Measurements from ENCODE around the gene HNRNPD.

HNRNPD gene

GRCh38 chr4:82354788-82355187 lies 19.0 kb downstream of the HNRNPD start:
- Histone ChIP-seq H3K27ac (ENCODE audit: extremely low read depth, low read depth, low read length) (no peak overlapping the region), H3K36me3 (ENCODE audit: control insufficient read depth in 2 of 2, insufficient read depth in 1 of 2, low read length in 2 of 2) (peaks cover 33 to 97% of the 10 kb centered on the region in 2 experiments), H3K9me3 (ENCODE audit: control insufficient read depth, insufficient read depth, low read depth, low read length) (no peaks in the 10 kb centered on the region), H3K4me3 (ENCODE audit: low read depth, low read length) (no peak overlapping the region), H3K4me1 (ENCODE audit: control insufficient read depth, insufficient read depth, low read length) (no peaks in the 10 kb centered on the region)
- CTCF ChIA-PET = interaction anchor here (0.6 to 1.8 kb wide), 3 partner anchors 11 to 75 kb away, joined by 3 to 5 read pairs (median 4); no protein-coding TSS in a partner anchor
- POLR2A ChIA-PET = interaction anchor here (0.8 kb wide), 1 partner anchor 74 kb away, joined by 3 read pairs; no protein-coding TSS in a partner anchor
- TF ChIP-seq ZNF529 (tag by site-specific recombination; IDR thresholded peaks at IDR 0.05; ENCODE audit: insufficient replicate concordance) (no peak), YY2 (tag by site-specific recombination; IDR thresholded peaks at IDR 0.05) (no peak), ZNF571 (tag by site-specific recombination; IDR thresholded peaks at IDR 0.05) (no peak), ZNF133 (tag by site-specific recombination; IDR thresholded peaks at IDR 0.05) (peak; percentile 60)
- TF ChIP-seq, protein P1, sequence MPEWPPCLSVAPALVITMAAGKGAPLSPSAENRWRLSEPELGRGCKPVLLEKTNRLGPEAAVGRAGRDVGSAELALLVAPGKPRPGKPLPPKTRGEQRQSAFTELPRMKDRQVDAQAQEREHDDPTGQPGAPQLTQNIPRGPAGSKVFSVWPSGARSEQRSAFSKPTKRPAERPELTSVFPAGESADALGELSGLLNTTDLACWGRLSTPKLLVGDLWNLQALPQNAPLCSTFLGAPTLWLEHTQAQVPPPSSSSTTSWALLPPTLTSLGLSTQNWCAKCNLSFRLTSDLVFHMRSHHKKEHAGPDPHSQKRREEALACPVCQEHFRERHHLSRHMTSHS (tag by site-specific recombination; IDR thresholded peaks at IDR 0.05) = no peak

- Histone ChIP-seq H3K9me3 (ENCODE audit: control insufficient read depth, insufficient read depth, low read depth, low read length) (no peaks in the 10 kb centered on the region), H3K4me3 (ENCODE audit: low read depth, low read length) (no peak overlapping the region), H3K4me1 (ENCODE audit: control insufficient read depth, insufficient read depth, low read length) (no peaks in the 10 kb centered on the region), H3K36me3 (ENCODE audit: control insufficient read depth in 2 of 2, insufficient read depth in 1 of 2, low read length in 2 of 2) (peaks cover 29 to 91% of the 10 kb centered on the region in 2 experiments), H3K27ac (ENCODE audit: extremely low read depth, low read depth, low read length) (no peak overlapping the region)
- CTCF ChIA-PET = interaction anchor here (1.6 kb wide), 1 partner anchor 8 kb away, joined by 5 read pairs; no protein-coding TSS in a partner anchor
- TF ChIP-seq ZNF529 (tag by site-specific recombination; IDR thresholded peaks at IDR 0.05; ENCODE audit: insufficient replicate concordance) (no peak), ZNF311 (tag by site-specific recombination; IDR thresholded peaks at IDR 0.05; ENCODE audit: borderline replicate concordance) (no peak), ZNF26 (tag by site-specific recombination; IDR thresholded peaks at IDR 0.05) (no peak), PRDM10 (tag by site-specific recombination; IDR thresholded peaks at IDR 0.05) (no peak)
- POLR2A ChIA-PET = interaction anchor here (0.9 kb wide), 1 partner anchor 9 kb away, joined by 3 read pairs; no protein-coding TSS in a partner anchor
Measured at GRCh38 chr4:82352825-82353366, 20.9 kb downstream of the HNRNPD start.

- H3K4me3 ChIP-seq (ENCODE audit: low read depth, low read length) = no peak overlapping the region
- no peaks in the 10 kb centered on the region for H3K9me3 ChIP-seq (ENCODE audit: control insufficient read depth, insufficient read depth, low read depth, low read length)
- CTCF ChIA-PET = interaction anchor here (1.6 kb wide), 1 partner anchor 8 kb away, joined by 5 read pairs; no protein-coding TSS in a partner anchor
- peaks cover 28 to 85% of the 10 kb centered on the region in 2 experiments for H3K36me3 ChIP-seq (ENCODE audit: control insufficient read depth in 2 of 2, insufficient read depth in 1 of 2, low read length in 2 of 2)
- H3K27ac ChIP-seq (ENCODE audit: extremely low read depth, low read depth, low read length) = no peak overlapping the region
- no peak for TF ChIP-seq ZNF510 (tag by site-specific recombination; IDR thresholded peaks at IDR 0.05; ENCODE audit: insufficient replicate concordance)
- TF ChIP-seq ZBTB44 (tag by site-specific recombination; IDR thresholded peaks at IDR 0.05) = no peak
- TF ChIP-seq SETDB1 (IDR thresholded peaks at IDR 0.05; ENCODE audit: insufficient read length, low read length) = no peak
- no peak for TF ChIP-seq ZNF555 (tag by site-specific recombination; conservative IDR thresholded peaks at IDR 0.05)
- POLR2A ChIA-PET = interaction anchor here (0.9 to 1.4 kb wide), 2 partner anchors 9 to 10 kb away, joined by 3 to 4 read pairs; no protein-coding TSS in a partner anchor
- no peaks in the 10 kb centered on the region for H3K4me1 ChIP-seq (ENCODE audit: control insufficient read depth, insufficient read depth, low read length)
Measured at GRCh38 chr4:82352118-82352824, 21.5 kb downstream of the HNRNPD start.
